ENCODE results near the gene PPFIA4.

GRCh38 chr1:203091761-203092330 is 65.6 kb downstream of the PPFIA4 start:
- TF ChIP-seq, protein P1, sequence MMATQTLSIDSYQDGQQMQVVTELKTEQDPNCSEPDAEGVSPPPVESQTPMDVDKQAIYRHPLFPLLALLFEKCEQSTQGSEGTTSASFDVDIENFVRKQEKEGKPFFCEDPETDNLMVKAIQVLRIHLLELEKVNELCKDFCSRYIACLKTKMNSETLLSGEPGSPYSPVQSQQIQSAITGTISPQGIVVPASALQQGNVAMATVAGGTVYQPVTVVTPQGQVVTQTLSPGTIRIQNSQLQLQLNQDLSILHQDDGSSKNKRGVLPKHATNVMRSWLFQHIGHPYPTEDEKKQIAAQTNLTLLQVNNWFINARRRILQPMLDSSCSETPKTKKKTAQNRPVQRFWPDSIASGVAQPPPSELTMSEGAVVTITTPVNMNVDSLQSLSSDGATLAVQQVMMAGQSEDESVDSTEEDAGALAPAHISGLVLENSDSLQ (IDR thresholded peaks at IDR 0.05): no peak
- TF ChIP-seq FOXM1 (IDR thresholded peaks at IDR 0.05; ENCODE audit: borderline replicate concordance) (no peak), ARNT (IDR thresholded peaks at IDR 0.05) (no peak), NFRKB (IDR thresholded peaks at IDR 0.05) (no peak), CTBP1 (IDR thresholded peaks at IDR 0.05; ENCODE audit: borderline replicate concordance) (no peak), BHLHE40 (IDR thresholded peaks at IDR 0.05; ENCODE audit: borderline replicate concordance) (no peak), L3MBTL2 (conservative IDR thresholded peaks at IDR 0.05) (no peak), ELF4 (IDR thresholded peaks at IDR 0.05) (no peak), SUZ12 (IDR thresholded peaks at IDR 0.05) (no peak), FOXK2 (IDR thresholded peaks at IDR 0.05) (no peak), SP1 (IDR thresholded peaks at IDR 0.05) (no peak), HDGF (IDR thresholded peaks at IDR 0.05; ENCODE audit: borderline replicate concordance) (no peak), FOXA1 (IDR thresholded peaks at IDR 0.05) (no peak), LEF1 (IDR thresholded peaks at IDR 0.05; ENCODE audit: borderline replicate concordance) (no peak)
